A549 (cell line): ENCODE measurements around the gene CALU.

Experiments used
- CBX2 ChIP-seq: fragments of 200-600 bp; sonication (generic); IDR thresholded peaks from 2 replicates; pipeline ENCODE4 v1.6.1; 2016; ENCODE audit warnings: low read depth, mild to moderate bottlenecking, borderline replicate concordance
- EHMT2 ChIP-seq: fragments of 200-600 bp; sonication (generic); IDR thresholded peaks from 2 replicates; pipeline ENCODE4 v1.6.1; 2016; ENCODE audit warnings: antibody characterized with exemption, low read depth, mild to moderate bottlenecking, moderate library complexity
- EP300 ChIP-seq, 2 experiments: fragments of >200 bp; sonication (Bioruptor Twin); formaldehyde crosslinking; IDR thresholded peaks; 2 replicates in 1 of 2; 3 replicates in 1 of 2; pipeline ENCODE4 v1.6.1; 2016 to 2017
- ESRRA ChIP-seq: fragments of 150-350 bp; IDR thresholded peaks from 2 replicates; pipeline ENCODE4 v1.6.1; 2014; ENCODE audit warnings: mild to moderate bottlenecking, low read length, borderline replicate concordance
- KDM1A ChIP-seq: fragments of 200-600 bp; sonication (generic); IDR thresholded peaks from 2 replicates; pipeline ENCODE4 v1.6.1; 2016; ENCODE audit warnings: low read depth, mild to moderate bottlenecking
- MAZ ChIP-seq: fragments of 150-350 bp; IDR thresholded peaks from 2 replicates; pipeline ENCODE4 v1.6.1; 2014; ENCODE audit warnings: antibody characterized with exemption, low read depth, low read length, borderline replicate concordance
- NR3C1 ChIP-seq: fragments of >200 bp; sonication (Bioruptor Twin); formaldehyde crosslinking; IDR thresholded peaks from 3 replicates; pipeline ENCODE4 v1.6.1; 2017
- POLR2A ChIP-seq: IDR thresholded peaks from 2 replicates; pipeline ENCODE4 v1.6.1; 2012; ENCODE audit warnings: mild to moderate bottlenecking, low read length
- RAD21 ChIP-seq, 2 experiments: fragments of >200 bp in 1 of 2; sonication (Bioruptor Twin) in 1 of 2; formaldehyde crosslinking in 1 of 2; IDR thresholded peaks in 1 of 2; conservative IDR thresholded peaks in 1 of 2; 2 replicates in 1 of 2; 3 replicates in 1 of 2; pipeline ENCODE4 v1.6.1; 2012 to 2018; ENCODE audit warnings: inconsistent platforms in 1 of 2
- RCOR1 ChIP-seq: fragments of 150-350 bp; IDR thresholded peaks from 2 replicates; pipeline ENCODE4 v1.6.1; 2014; ENCODE audit warnings: antibody characterized with exemption, low read length, low read depth
- SREBF2 ChIP-seq: fragments of 450-650 bp; IDR thresholded peaks from 2 replicates; pipeline ENCODE4 v1.6.1; 2014; ENCODE audit warnings: mild to moderate bottlenecking, moderate library complexity
- ZSCAN20 ChIP-seq: fragments of 250-450 bp; sonication (Bioruptor Pico); IDR thresholded peaks from 2 replicates; pipeline ENCODE4 v1.8.0; 2022; ENCODE audit warnings: mild to moderate bottlenecking, moderate library complexity
- TF ChIP-seq, protein P1 (sequence below): fragments of >200 bp; sonication (Bioruptor Twin); formaldehyde crosslinking; IDR thresholded peaks from 3 replicates; pipeline ENCODE4 v1.5.1; 2016
- TF ChIP-seq, protein P2 (sequence below): IDR thresholded peaks from 2 replicates; pipeline ENCODE4 v1.6.1; 2012; ENCODE audit warnings: low read depth, borderline replicate concordance

DNA sequence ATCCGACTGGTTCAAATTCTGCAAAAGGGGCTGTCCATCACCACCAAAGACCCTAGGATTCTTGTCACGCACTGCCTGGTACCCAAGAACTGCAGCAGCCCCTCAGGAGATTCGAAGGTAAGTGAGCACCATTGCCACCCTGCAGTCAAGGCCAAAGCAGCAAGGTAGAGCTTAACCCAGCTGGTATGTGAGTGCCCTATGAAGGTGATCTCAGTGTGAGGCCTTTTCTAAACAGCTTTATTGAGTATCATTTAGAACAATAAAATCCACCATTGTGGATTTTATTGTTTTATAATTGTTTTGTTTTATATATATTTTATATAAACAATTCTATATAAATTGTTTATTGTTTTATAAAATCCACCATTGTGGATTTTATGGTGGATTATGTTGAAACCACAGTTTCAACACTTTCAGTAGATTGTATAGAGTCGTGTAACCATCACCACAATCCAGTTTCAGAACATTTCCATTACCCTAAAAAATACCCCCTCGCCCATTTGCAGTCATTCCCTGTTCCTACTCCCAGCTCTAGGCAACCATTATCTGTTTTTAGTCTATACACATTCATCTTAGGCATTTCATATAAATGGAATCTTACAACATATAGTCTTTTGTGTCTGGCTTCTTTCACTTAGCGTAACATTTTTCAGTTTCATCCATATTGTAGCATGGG is 20.1 kb upstream of the CALU start:
- TF ChIP-seq, protein P1, sequence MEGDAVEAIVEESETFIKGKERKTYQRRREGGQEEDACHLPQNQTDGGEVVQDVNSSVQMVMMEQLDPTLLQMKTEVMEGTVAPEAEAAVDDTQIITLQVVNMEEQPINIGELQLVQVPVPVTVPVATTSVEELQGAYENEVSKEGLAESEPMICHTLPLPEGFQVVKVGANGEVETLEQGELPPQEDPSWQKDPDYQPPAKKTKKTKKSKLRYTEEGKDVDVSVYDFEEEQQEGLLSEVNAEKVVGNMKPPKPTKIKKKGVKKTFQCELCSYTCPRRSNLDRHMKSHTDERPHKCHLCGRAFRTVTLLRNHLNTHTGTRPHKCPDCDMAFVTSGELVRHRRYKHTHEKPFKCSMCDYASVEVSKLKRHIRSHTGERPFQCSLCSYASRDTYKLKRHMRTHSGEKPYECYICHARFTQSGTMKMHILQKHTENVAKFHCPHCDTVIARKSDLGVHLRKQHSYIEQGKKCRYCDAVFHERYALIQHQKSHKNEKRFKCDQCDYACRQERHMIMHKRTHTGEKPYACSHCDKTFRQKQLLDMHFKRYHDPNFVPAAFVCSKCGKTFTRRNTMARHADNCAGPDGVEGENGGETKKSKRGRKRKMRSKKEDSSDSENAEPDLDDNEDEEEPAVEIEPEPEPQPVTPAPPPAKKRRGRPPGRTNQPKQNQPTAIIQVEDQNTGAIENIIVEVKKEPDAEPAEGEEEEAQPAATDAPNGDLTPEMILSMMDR = no peak
- TF ChIP-seq SREBF2 (no peak), KDM1A (no peak), EHMT2 (no peak), NR3C1 (no peak), POLR2A (no peak), RAD21 (conservative IDR thresholded peaks at IDR 0.05 in 1 of 2, IDR thresholded peaks at IDR 0.05 in 1 of 2) (no peak), MAZ (no peak), ZSCAN20 (no peak), ESRRA (no peak), RCOR1 (no peak), CBX2 (no peak), EP300 (IDR thresholded peaks at IDR 0.05) (no peak)
- TF ChIP-seq, protein P2, sequence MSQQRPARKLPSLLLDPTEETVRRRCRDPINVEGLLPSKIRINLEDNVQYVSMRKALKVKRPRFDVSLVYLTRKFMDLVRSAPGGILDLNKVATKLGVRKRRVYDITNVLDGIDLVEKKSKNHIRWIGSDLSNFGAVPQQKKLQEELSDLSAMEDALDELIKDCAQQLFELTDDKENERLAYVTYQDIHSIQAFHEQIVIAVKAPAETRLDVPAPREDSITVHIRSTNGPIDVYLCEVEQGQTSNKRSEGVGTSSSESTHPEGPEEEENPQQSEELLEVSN = no peak
